Mesenchymal stem cell (in vitro differentiated cells and primary cell): ENCODE results near the gene PDE6B. TPM values are rescaled to one million over a fixed set of nuclear protein-coding genes. Genes with fewer than 3 reads are reported as not detected.

Experiments
- DNase-seq: peaks from one replicate; pipeline ENCODE4 v3.0.0-alpha.2; 2013
- H2AFZ ChIP-seq: one replicate; pipeline ENCODE4 v1.6.1; 2013; ENCODE audit warnings: low read depth, mild to moderate bottlenecking, control low read depth, inconsistent platforms, low read length, moderate library complexity
- H2AK5ac ChIP-seq: 2 replicates; pipeline ENCODE4 v1.6.1; 2013; ENCODE audit warnings: low read length, moderate library complexity, mild to moderate bottlenecking, inconsistent platforms; ENCODE audit not compliant: severe bottlenecking
- H2BK120ac ChIP-seq: one replicate; pipeline ENCODE4 v1.6.1; 2013; ENCODE audit warnings: low read depth, mild to moderate bottlenecking, inconsistent platforms, low read length, moderate library complexity
- H2BK12ac ChIP-seq, 2 experiments: one replicate each; pipeline ENCODE4 v1.6.1; 2013; ENCODE audit warnings: inconsistent platforms in 2 of 2, low read length in 2 of 2, mild to moderate bottlenecking in 2 of 2, moderate library complexity in 2 of 2, control low read depth in 1 of 2
- H2BK15ac ChIP-seq: one replicate; pipeline ENCODE4 v1.6.1; 2013; ENCODE audit warnings: mild to moderate bottlenecking, low read depth, inconsistent platforms; ENCODE audit not compliant: poor library complexity, severe bottlenecking
- H2BK5ac ChIP-seq: 2 replicates; pipeline ENCODE4 v1.6.1; 2013; ENCODE audit warnings: low read depth, mild to moderate bottlenecking, low read length, control low read depth, inconsistent platforms; ENCODE audit not compliant: poor library complexity, severe bottlenecking
- H3K14ac ChIP-seq, 2 experiments: one replicate each; pipeline ENCODE4 v1.6.1; 2013; ENCODE audit warnings: inconsistent platforms in 2 of 2, low read length in 2 of 2, control low read depth in 1 of 2, mild to moderate bottlenecking in 1 of 2, moderate library complexity in 1 of 2
- H3K18ac ChIP-seq, 2 experiments: one replicate each; pipeline ENCODE4 v1.6.1; 2013; ENCODE audit warnings: inconsistent platforms in 2 of 2, low read length in 2 of 2, control low read depth in 1 of 2, low read depth in 1 of 2, mild to moderate bottlenecking in 1 of 2
- H3K23ac ChIP-seq, 2 experiments: one replicate each; pipeline ENCODE4 v1.6.1; 2013; ENCODE audit warnings: inconsistent platforms in 2 of 2, low read length in 2 of 2, mild to moderate bottlenecking in 2 of 2, moderate library complexity in 2 of 2, control low read depth in 1 of 2
- H3K27ac ChIP-seq: 2 replicates; pipeline ENCODE4 v1.5.1; 2013; ENCODE audit warnings: mild to moderate bottlenecking, moderate library complexity, low read length, control low read depth, inconsistent platforms; ENCODE audit not compliant: poor library complexity, severe bottlenecking
- H3K27me3 ChIP-seq, 2 experiments: 2 replicates each; pipeline versions ENCODE4 v1.6.1 to v1.7.0; 2013; ENCODE audit warnings: low read length in 2 of 2, mild to moderate bottlenecking in 2 of 2, moderate library complexity in 2 of 2, control low read depth in 1 of 2, inconsistent platforms in 1 of 2; ENCODE audit not compliant: control insufficient read depth in 1 of 2, insufficient read depth in 1 of 2
- H3K36me3 ChIP-seq, 2 experiments: 2 replicates each; pipeline versions ENCODE4 v1.6.1 to v1.7.0; 2013; ENCODE audit warnings: low read length in 2 of 2, control low read depth in 1 of 2, inconsistent platforms in 1 of 2, low read depth in 1 of 2, mild to moderate bottlenecking in 1 of 2; ENCODE audit not compliant: insufficient read depth in 2 of 2, control insufficient read depth in 1 of 2
- H3K4ac ChIP-seq, 2 experiments: one replicate each; pipeline ENCODE4 v1.6.1; 2013; ENCODE audit warnings: inconsistent platforms in 2 of 2, low read length in 2 of 2, mild to moderate bottlenecking in 2 of 2, moderate library complexity in 2 of 2, control low read depth in 1 of 2, low read depth in 1 of 2
- H3K4me1 ChIP-seq: 2 replicates; pipeline ENCODE4 v1.6.1; 2013; ENCODE audit warnings: low read depth, low read length, control low read depth; ENCODE audit not compliant: control insufficient read depth, insufficient read depth
- H3K4me2 ChIP-seq: 2 replicates; pipeline ENCODE4 v1.6.1; 2013; ENCODE audit warnings: low read length, mild to moderate bottlenecking, inconsistent platforms; ENCODE audit not compliant: poor library complexity, severe bottlenecking
- H3K4me3 ChIP-seq, 2 experiments: 2 replicates each; pipeline versions ENCODE4 v1.5.1 to v1.7.0; 2013; ENCODE audit warnings: low read length in 2 of 2, mild to moderate bottlenecking in 2 of 2, control low read depth in 1 of 2, low read depth in 1 of 2; ENCODE audit not compliant: insufficient read depth in 1 of 2
- H3K79me1 ChIP-seq: replicated peaks from 2 replicates; pipeline ENCODE4 v1.6.1; 2013; ENCODE audit warnings: mild to moderate bottlenecking, control low read depth, low read length, inconsistent platforms; ENCODE audit not compliant: poor library complexity, severe bottlenecking
- H3K9ac ChIP-seq: 2 replicates; pipeline ENCODE4 v1.7.0; 2013; ENCODE audit warnings: mild to moderate bottlenecking, low read length, moderate library complexity
- H3K9me3 ChIP-seq: 2 replicates; pipeline ENCODE4 v1.7.0; 2013; ENCODE audit warnings: mild to moderate bottlenecking, low read length; ENCODE audit not compliant: control insufficient read depth
- H4K8ac ChIP-seq: one replicate; pipeline ENCODE4 v1.6.1; 2013; ENCODE audit warnings: inconsistent platforms, mild to moderate bottlenecking, low read length, moderate library complexity
- H4K91ac ChIP-seq: one replicate; pipeline ENCODE4 v1.6.1; 2013; ENCODE audit warnings: mild to moderate bottlenecking, low read length, inconsistent platforms
- WGBS: methylation state at CpG from one replicate; pipeline ENCODE4 v1.1.7; 2013; ENCODE audit warnings: mixed read lengths; 5-methylcytosine and 5-hydroxymethylcytosine counted together
- polyA plus RNA-seq, 2 experiments: library from polyadenylated mRNA; stranded (reverse); fragments of 200-250 nt; gene quantifications; one replicate each; pipeline ENCODE4 v1.2.3, GENCODE V29; 2013

The PDE6B gene
- 1.3 TPM for polyA plus RNA-seq (2013, experiment 1 of 2)
- 0.97 TPM for polyA plus RNA-seq (2013, experiment 2 of 2)

DNA sequence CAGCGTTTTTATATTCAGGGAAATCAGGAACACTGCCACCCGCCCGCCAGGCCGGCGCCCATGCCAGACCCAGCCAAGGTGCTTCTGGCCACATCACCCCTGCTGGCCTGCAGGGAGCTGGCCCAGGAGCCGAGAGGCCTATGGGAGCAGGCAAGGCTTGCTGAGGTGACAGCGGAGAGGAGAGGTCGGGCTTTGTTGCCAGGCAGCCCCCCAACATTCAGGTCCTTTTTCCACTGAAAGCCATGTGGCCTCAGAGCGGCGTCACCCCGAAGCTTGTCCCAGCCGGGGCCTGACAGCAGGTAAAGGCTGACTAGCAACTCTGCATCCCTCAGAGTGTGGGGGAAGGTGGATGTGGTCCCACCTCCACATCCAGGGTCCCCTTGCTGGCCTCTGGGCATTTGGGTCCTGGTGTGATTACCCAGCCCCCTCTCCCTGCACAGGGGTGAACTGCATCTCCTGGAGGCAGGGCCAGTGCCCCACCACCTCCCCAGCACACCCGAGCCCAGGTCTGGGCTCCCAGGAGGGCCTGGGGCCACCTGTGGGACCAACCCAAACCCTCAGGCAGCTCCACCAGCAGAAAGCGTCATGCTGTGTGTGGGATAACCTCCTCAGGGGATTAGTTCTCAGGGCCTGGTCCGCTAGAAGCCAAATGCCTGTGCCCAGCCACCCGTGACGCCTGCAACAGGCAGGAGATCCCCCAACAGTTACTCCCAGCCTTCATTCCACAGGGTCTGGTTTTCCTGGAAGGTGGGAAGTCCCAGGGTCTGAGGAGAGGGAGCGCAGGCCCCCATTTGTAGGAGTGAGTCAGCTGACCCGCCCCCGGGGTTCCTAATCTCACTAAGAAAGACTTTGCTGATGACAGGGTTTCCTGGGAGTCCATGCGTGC is at the start of gene PDE6B:
PDE6B (plus strand) TSS at position 869 of the 886 bp plus-strand sequence. CDS start 54 bp downstream, outside the sequence.
- no peak within 1 kb of the TSS for H2AK5ac ChIP-seq
- H4K8ac ChIP-seq, result no peak within 1 kb of the TSS
- 61% methylated on average over 19 of the region's 21 CpGs for WGBS
- H3K4me2 ChIP-seq, result peak within 1 kb of the TSS; percentile 13
- no peak within 1 kb of the TSS for H4K91ac ChIP-seq
- peaks cover 23 to 36% of the 10 kb centered on the region in 2 experiments for H3K27me3 ChIP-seq
- H3K4ac ChIP-seq, result no peak within 1 kb of the TSS
- no peak within 1 kb of the TSS for H2BK5ac ChIP-seq
- H3K9ac ChIP-seq, result no peak within 1 kb of the TSS
- no peaks in the 10 kb centered on the region for H3K79me1 ChIP-seq
- H2BK120ac ChIP-seq, result no peak within 1 kb of the TSS
- H3K36me3 ChIP-seq, result no peaks in the 10 kb centered on the region
- H3K9me3 ChIP-seq, result no peaks in the 10 kb centered on the region
- no peak for DNase-seq
- H3K14ac ChIP-seq, result no peak within 1 kb of the TSS
- H3K18ac ChIP-seq, result no peak within 1 kb of the TSS
- no peak within 1 kb of the TSS for H3K4me3 ChIP-seq
- peaks cover 17% of the 10 kb centered on the region for H3K4me1 ChIP-seq
- H3K27ac ChIP-seq, result peak within 1 kb of the TSS; percentile 3
- no peak within 1 kb of the TSS for H2AFZ ChIP-seq
- no peak within 1 kb of the TSS for H3K23ac ChIP-seq
- H2BK12ac ChIP-seq, result no peak within 1 kb of the TSS
- no peak within 1 kb of the TSS for H2BK15ac ChIP-seq

GRCh38 chr4:576245-576821 is 49.0 kb upstream of the PDE6B start, which contains the start of gene TMEM271:
TMEM271 (minus strand) TSS chr4:576295; CDS start chr4:576062, 233 bp downstream.
- no peak within 1 kb of the TSS for H2AFZ ChIP-seq
- DNase-seq, result no peak
- no peaks in the 10 kb centered on the region for H3K36me3 ChIP-seq
- no peak within 1 kb of the TSS for H3K9ac ChIP-seq
- H3K27me3 ChIP-seq, result peaks cover 75 to 76% of the 10 kb centered on the region in 2 experiments
- WGBS, result 1% methylated on average over 12 of the region's 60 CpGs
- H3K4me1 ChIP-seq, result peaks cover 25% of the 10 kb centered on the region
- H2BK12ac ChIP-seq, result no peak within 1 kb of the TSS
- no peak within 1 kb of the TSS for H2AK5ac ChIP-seq
- H3K4me3 ChIP-seq, result peak within 1 kb of the TSS in 1 of 2 experiments; percentile 39
- H3K4me2 ChIP-seq, result peak within 1 kb of the TSS; percentile 65
- no peak within 1 kb of the TSS for H3K18ac ChIP-seq
- no peak within 1 kb of the TSS for H3K27ac ChIP-seq
- no peak within 1 kb of the TSS for H3K14ac ChIP-seq
- H4K8ac ChIP-seq, result no peak within 1 kb of the TSS
- H2BK15ac ChIP-seq, result no peak within 1 kb of the TSS
- H2BK120ac ChIP-seq, result no peak within 1 kb of the TSS
- H3K4ac ChIP-seq, result no peak within 1 kb of the TSS
- H3K79me1 ChIP-seq, result no peaks in the 10 kb centered on the region
- H4K91ac ChIP-seq, result no peak within 1 kb of the TSS
- no peak within 1 kb of the TSS for H2BK5ac ChIP-seq
- no peaks in the 10 kb centered on the region for H3K9me3 ChIP-seq
- H3K23ac ChIP-seq, result no peak within 1 kb of the TSS

- Histone ChIP-seq H4K8ac (no peak overlapping the region), H2BK12ac (no peak overlapping the region), H3K27me3 (peaks cover 70 to 72% of the 10 kb centered on the region in 2 experiments), H3K18ac (no peak overlapping the region), H3K4ac (no peak overlapping the region), H3K4me3 (no peak overlapping the region), H3K79me1 (no peaks in the 10 kb centered on the region), H3K4me1 (peaks cover 25% of the 10 kb centered on the region), H2BK5ac (no peak overlapping the region), H3K9ac (no peak overlapping the region), H2BK120ac (no peak overlapping the region), H3K36me3 (no peaks in the 10 kb centered on the region), H3K27ac (no peak overlapping the region), H3K9me3 (no peaks in the 10 kb centered on the region), H3K14ac (no peak overlapping the region), H2AK5ac (no peak overlapping the region), H2BK15ac (no peak overlapping the region), H3K4me2 (peak overlapping the region; percentile 13), H2AFZ (no peak overlapping the region), H3K23ac (no peak overlapping the region), H4K91ac (no peak overlapping the region)
- DNase-seq, result peak; percentile 12
- 4% methylated on average over 28 of the region's 37 CpGs for WGBS
Measured at GRCh38 chr4:576991-577498, 48.3 kb upstream of the PDE6B start.
